IMR-90 (cell line): Measurements from ENCODE around the gene PDE6H. TPM values are rescaled to one million over a fixed set of nuclear protein-coding genes. Genes with fewer than 3 reads are reported as not detected.

ENCODE experiments used
- ATAC-seq: fragments of 200-7000 bp; cut with Tn5 transposase; 2 replicates; pipeline ENCODE4 v1.9.1; 2020; ENCODE audit warnings: low read depth, mild to moderate bottlenecking, moderate library complexity
- BruUV-seq: library from RNA; stranded (reverse); fragments of 400-500 nt; replicated peaks from 2 replicates; lab custom pipeline; 2021; lab: Mats Ljungman, UMichigan
- CTCF ChIA-PET: fragments of 300-600 bp; formaldehyde crosslinking; extraction: SDS; loops from one replicate; lab custom pipeline; 2021; ENCODE audit warnings: antibody characterized with exemption; lab: Yijun Ruan, JAX
- POLR2A ChIA-PET: fragments of 300-600 bp; sonication (Branson Sonifier 250); formaldehyde crosslinking; loops from one replicate; lab custom pipeline; 2022; ENCODE audit warnings: antibody characterized with exemption; ENCODE audit not compliant: unreplicated experiment; lab: Charles Lee
- DNase-seq: peaks from one replicate; pipeline ENCODE4 v3.0.0; 2013
- H2AFZ ChIP-seq: replicated peaks from 2 replicates; pipeline ENCODE3; 2013; ENCODE audit warnings: low read length, mild to moderate bottlenecking; ENCODE audit not compliant: poor library complexity
- H2AK5ac ChIP-seq: 2 replicates; pipeline ENCODE4 v1.6.1; 2013; ENCODE audit warnings: low read depth, low read length, inconsistent platforms
- H2AK9ac ChIP-seq: replicated peaks from 2 replicates; pipeline ENCODE3; 2013; ENCODE audit warnings: mild to moderate bottlenecking, low read depth, low read length, moderate library complexity; ENCODE audit not compliant: poor library complexity
- H2BK120ac ChIP-seq: 2 replicates; pipeline ENCODE4 v1.6.1; 2013; ENCODE audit warnings: low read depth, low read length, inconsistent platforms
- H2BK15ac ChIP-seq: 3 replicates; pipeline ENCODE4 v1.6.1; 2013; ENCODE audit warnings: low read depth, low read length, inconsistent platforms
- H2BK20ac ChIP-seq: 2 replicates; pipeline ENCODE4 v1.6.1; 2013; ENCODE audit warnings: low read depth, mild to moderate bottlenecking, inconsistent platforms, low read length, moderate library complexity
- H2BK5ac ChIP-seq: 2 replicates; pipeline ENCODE4 v1.6.1; 2013; ENCODE audit warnings: mild to moderate bottlenecking, low read depth, low read length, inconsistent platforms; ENCODE audit not compliant: poor library complexity, severe bottlenecking
- H3K14ac ChIP-seq: replicated peaks from 2 replicates; pipeline ENCODE4 v1.6.1; 2013; ENCODE audit warnings: low read depth, low read length, inconsistent platforms
- H3K18ac ChIP-seq: 2 replicates; pipeline ENCODE4 v1.6.1; 2013; ENCODE audit warnings: low read depth, low read length, control low read depth
- H3K23ac ChIP-seq: 2 replicates; pipeline ENCODE4 v1.6.1; 2013; ENCODE audit warnings: low read depth, low read length, inconsistent platforms
- H3K27ac ChIP-seq: 2 replicates; pipeline ENCODE4 v1.5.1; 2013; ENCODE audit warnings: mild to moderate bottlenecking, control low read depth, low read length; ENCODE audit not compliant: insufficient read depth
- H3K27me3 ChIP-seq: 2 replicates; pipeline ENCODE4 v1.6.1; 2013; ENCODE audit warnings: low read length; ENCODE audit not compliant: control insufficient read depth, insufficient read depth
- H3K36me3 ChIP-seq: 2 replicates; pipeline ENCODE4 v1.6.1; 2013; ENCODE audit warnings: low read length, mixed read lengths; ENCODE audit not compliant: control insufficient read depth, insufficient read depth
- H3K4ac ChIP-seq: 2 replicates; pipeline ENCODE4 v1.6.1; 2013; ENCODE audit warnings: low read depth, low read length, inconsistent platforms
- H3K4me1 ChIP-seq: 2 replicates; pipeline ENCODE4 v1.6.1; 2013; ENCODE audit warnings: low read length, mixed read lengths; ENCODE audit not compliant: control insufficient read depth, insufficient read depth
- H3K4me2 ChIP-seq: 2 replicates; pipeline ENCODE4 v1.6.1; 2013; ENCODE audit warnings: low read depth, mild to moderate bottlenecking, control low read depth, low read length, moderate library complexity
- H3K4me3 ChIP-seq: 2 replicates; pipeline ENCODE4 v1.5.1; 2013; ENCODE audit warnings: low read depth, mild to moderate bottlenecking, control low read depth, low read length, moderate library complexity; ENCODE audit not compliant: insufficient read depth
- H3K56ac ChIP-seq: 2 replicates; pipeline ENCODE4 v1.6.1; 2013; ENCODE audit warnings: low read length, inconsistent platforms; ENCODE audit not compliant: insufficient read depth; ENCODE audit errors: extremely low read depth
- H3K79me1 ChIP-seq, 2 experiments: 2 replicates each; pipeline ENCODE4 v1.6.1; 2013; ENCODE audit warnings: low read length in 2 of 2, inconsistent platforms in 1 of 2, low read depth in 1 of 2
- H3K9ac ChIP-seq: 2 replicates; pipeline ENCODE4 v1.6.1; 2013; ENCODE audit warnings: low read depth, low read length, control low read depth
- H3K9me1 ChIP-seq: 2 replicates; pipeline ENCODE4 v1.6.1; 2013; ENCODE audit warnings: low read length, inconsistent platforms; ENCODE audit not compliant: insufficient read depth
- H3K9me3 ChIP-seq: 2 replicates; pipeline ENCODE4 v1.6.1; 2013; ENCODE audit warnings: low read length; ENCODE audit not compliant: control insufficient read depth, insufficient read depth
- H4K20me1 ChIP-seq: 2 replicates; pipeline ENCODE4 v1.6.1; 2013; ENCODE audit warnings: low read length, inconsistent platforms; ENCODE audit not compliant: insufficient read depth
- H4K5ac ChIP-seq: 2 replicates; pipeline ENCODE4 v1.6.1; 2013; ENCODE audit warnings: mild to moderate bottlenecking, low read depth, low read length, control low read depth
- H4K8ac ChIP-seq, 2 experiments: 2 replicates each; pipeline ENCODE4 v1.6.1; 2013; ENCODE audit warnings: low read depth in 2 of 2, low read length in 2 of 2, control low read depth in 1 of 2, inconsistent platforms in 1 of 2
- H4K91ac ChIP-seq: 2 replicates; pipeline ENCODE4 v1.6.1; 2013; ENCODE audit warnings: low read depth, low read length, inconsistent platforms; ENCODE audit not compliant: insufficient read depth
- CTCF ChIP-seq: conservative IDR thresholded peaks from 2 replicates; pipeline ENCODE4 v1.5.1; 2012; ENCODE audit warnings: mild to moderate bottlenecking, low read depth, low read length, improper control_type of control experiment
- ELK1 ChIP-seq: fragments of 150-350 bp; IDR thresholded peaks from 2 replicates; pipeline ENCODE4 v1.6.1; 2016; ENCODE audit warnings: low read depth, mild to moderate bottlenecking, low read length, moderate library complexity, borderline replicate concordance
- FOS ChIP-seq: fragments of 150-350 bp; IDR thresholded peaks from 2 replicates; pipeline ENCODE4 v1.6.1; 2016; ENCODE audit warnings: low read depth, low read length
- MAFK ChIP-seq: IDR thresholded peaks from 2 replicates; pipeline ENCODE4 v1.6.1; 2012; ENCODE audit warnings: low read depth, low read length, improper control_type of control experiment
- NFE2L2 ChIP-seq: fragments of 150-350 bp; IDR thresholded peaks from 2 replicates; pipeline ENCODE4 v1.6.1; 2016; ENCODE audit warnings: low read depth, mild to moderate bottlenecking, low read length
- RCOR1 ChIP-seq: IDR thresholded peaks from 2 replicates; pipeline ENCODE4 v1.6.1; 2012; ENCODE audit warnings: mild to moderate bottlenecking, low read length, improper control_type of control experiment; ENCODE audit not compliant: insufficient replicate concordance
- WGBS, 2 experiments: methylation state at CpG; one replicate each; pipeline versions ENCODE4 v1.1.5 to v1.1.7; 2013; ENCODE audit warnings: missing lambda C conversion rate in 2 of 2; ENCODE audit not compliant: insufficient read length in 1 of 2; ENCODE audit errors: extremely low coverage in 2 of 2; 5-methylcytosine and 5-hydroxymethylcytosine counted together
- dilution Hi-C: fragments of 300-500 bp; cut with HindIII; formaldehyde crosslinking; loops from one replicate; pipeline ENCODE4 v1.14.3; 2018; ENCODE audit warnings: low sequenced_read_pairs; ENCODE audit not compliant: unreplicated experiment
- in situ Hi-C: fragments of 300-500 bp; cut with MboI; formaldehyde crosslinking; loops from 3 replicates; pipeline ENCODE4 v1.14.3; 2019; ENCODE audit warnings: low sequenced_read_pairs, inconsistent platforms, mixed read lengths
- intact Hi-C: fragments of 100-400 bp; cut with micrococcal nuclease; formaldehyde crosslinking; loops from 2 replicates; pipeline ENCODE4 v1.10.0; 2022
- polyA plus RNA-seq, 3 experiments: library from polyadenylated mRNA; depleted of rRNA; stranded (reverse); fragments of >200 nt; gene quantifications; 2 replicates each; pipeline ENCODE4 v1.2.3, GENCODE V29; 2012; ENCODE audit warnings: low replicate concordance in 1 of 3
- total RNA-seq: library from RNA; depleted of rRNA; stranded (reverse); fragments of >200 nt; gene quantifications from 2 replicates; pipeline ENCODE4 v1.2.3, GENCODE V29; 2012

The PDE6H gene
- total and polyA plus RNA-seq, 2 of the 4 experiments (the other 2 are of a cell fraction): not detected

GRCh38 chr12:14962797-14963196 is 10.0 kb upstream of the PDE6H start:
- H3K79me1 ChIP-seq: no peaks in the 10 kb centered on the region
- DNase-seq: no peak
- intact Hi-C loops: no loop called here
- no peak overlapping the region for H3K56ac ChIP-seq
- dilution Hi-C loops: no loop called here
- no peak overlapping the region for H3K4me2 ChIP-seq
- no peak overlapping the region for H3K9ac ChIP-seq
- H3K4me3 ChIP-seq: no peak overlapping the region
- H4K20me1 ChIP-seq: no peaks in the 10 kb centered on the region
- H3K4me1 ChIP-seq: peaks cover 3% of the 10 kb centered on the region; the same call in 1 of the 2 replicates
- no peak overlapping the region for H3K4ac ChIP-seq
- no CpG with 5 or more reads among the region's 3 CpGs for WGBS, 2 experiments
- peaks cover 3% of the 10 kb centered on the region; the same call in 1 of the 2 replicates for H3K9me1 ChIP-seq
- no peak overlapping the region for H2BK120ac ChIP-seq
- no peak overlapping the region for H3K23ac ChIP-seq
- in situ Hi-C loops: no loop called here
- H2BK5ac ChIP-seq: no peak overlapping the region
- POLR2A ChIA-PET: no interaction called here
- H3K27me3 ChIP-seq: no peaks in the 10 kb centered on the region
- no peak overlapping the region for H3K27ac ChIP-seq
- H2BK15ac ChIP-seq: no peak overlapping the region
- TF ChIP-seq CTCF (no peak), MAFK (no peak), RCOR1 (no peak), ELK1 (no peak), NFE2L2 (no peak), FOS (no peak)
- no peaks in the 10 kb centered on the region for H3K9me3 ChIP-seq
- no peaks in the 10 kb centered on the region for H3K36me3 ChIP-seq
- BruUV-seq: no TSS peak
- H3K14ac ChIP-seq: no peak overlapping the region
- H4K8ac ChIP-seq: no peak overlapping the region
- CTCF ChIA-PET: no interaction called here
- no peak overlapping the region for H2BK20ac ChIP-seq
- ATAC-seq: no peak
- H2AFZ ChIP-seq: no peak overlapping the region
- H2AK5ac ChIP-seq: no peak overlapping the region
- H4K91ac ChIP-seq: no peak overlapping the region
- no peak overlapping the region for H3K18ac ChIP-seq
- no peak overlapping the region for H2AK9ac ChIP-seq
- no peak overlapping the region for H4K5ac ChIP-seq
